A549 (cell line): Measurements from ENCODE around the gene SV2C. TPM values are rescaled to one million over a fixed set of nuclear protein-coding genes. Genes with fewer than 3 reads are reported as not detected.

Experiments used
- ATAC-seq, 2 experiments: fragments of 200-7000 bp in 1 of 2; fragments of >200 bp in 1 of 2; cut with Nextera tagmentation in 1 of 2; cut with Tn5 transposase in 1 of 2; 3 replicates each; pipeline versions ENCODE4 v1.8.0 to v1.9.1; 2018 to 2020; ENCODE audit warnings: mild to moderate bottlenecking in 1 of 2, moderate library complexity in 1 of 2
- CTCF ChIA-PET: fragments of 300-600 bp; sonication (Branson Sonifier 250); formaldehyde crosslinking; extraction: SDS; loops from one replicate; lab custom pipeline; 2021; ENCODE audit warnings: antibody characterized with exemption, inconsistent platforms; lab: Yijun Ruan, JAX
- POLR2A ChIA-PET: fragments of 350-600 bp; formaldehyde crosslinking; extraction: SDS; loops from one replicate; lab custom pipeline; 2021; ENCODE audit warnings: antibody characterized with exemption, inconsistent platforms; lab: Yijun Ruan, JAX
- DNase-seq, 2 experiments: peaks; one replicate each; pipeline versions ENCODE4 v3.0.0 to v3.0.0-alpha.2; 2011 to 2016; ENCODE audit warnings: low read depth in 1 of 2, low spot score in 1 of 2
- FAIRE-seq: peaks from 2 replicates; lab custom pipeline; 2011; peaks lifted over from hg19 to GRCh38; lab: Jason Lieb, UNC
- H3K27ac ChIP-seq, 2 experiments: fragments of >200 bp; sonication (Bioruptor Twin); formaldehyde crosslinking; 3 replicates each; pipeline ENCODE4 v1.5.1; 2016 to 2017
- H3K4me1 ChIP-seq: fragments of >200 bp; sonication (Bioruptor Twin); formaldehyde crosslinking; 3 replicates; pipeline ENCODE4 v1.6.1; 2016
- H3K4me2 ChIP-seq: fragments of >200 bp; sonication (Bioruptor Twin); formaldehyde crosslinking; 3 replicates; pipeline ENCODE4 v1.6.1; 2016
- H3K4me3 ChIP-seq: fragments of >200 bp; sonication (Bioruptor Twin); formaldehyde crosslinking; 3 replicates; pipeline ENCODE4 v1.5.1; 2016
- H3K9me3 ChIP-seq: fragments of >200 bp; sonication (Bioruptor Twin); formaldehyde crosslinking; 3 replicates; pipeline ENCODE4 v1.6.1; 2016
- BCL3 ChIP-seq: fragments of >200 bp; sonication (Bioruptor Twin); formaldehyde crosslinking; IDR thresholded peaks from 3 replicates; pipeline ENCODE4 v1.6.1; 2016
- CHD4 ChIP-seq: fragments of 200-600 bp; sonication (generic); IDR thresholded peaks from 2 replicates; pipeline ENCODE4 v1.6.1; 2016; ENCODE audit warnings: antibody characterized with exemption, mild to moderate bottlenecking, borderline replicate concordance
- CTCF ChIP-seq: fragments of >200 bp; sonication (Bioruptor Twin); formaldehyde crosslinking; IDR thresholded peaks from 3 replicates; pipeline ENCODE4 v1.5.1; 2016
- ELK1 ChIP-seq: fragments of 150-350 bp; IDR thresholded peaks from 2 replicates; pipeline ENCODE4 v1.6.1; 2014; ENCODE audit warnings: low read depth, mild to moderate bottlenecking, low read length
- EP300 ChIP-seq, 2 experiments: fragments of >200 bp; sonication (Bioruptor Twin); formaldehyde crosslinking; IDR thresholded peaks; 2 replicates in 1 of 2; 3 replicates in 1 of 2; pipeline ENCODE4 v1.6.1; 2016 to 2017
- FOSB ChIP-seq: fragments of 250-450 bp; sonication (Bioruptor Pico); IDR thresholded peaks from 2 replicates; pipeline ENCODE4 v1.5.0; 2020; ENCODE audit warnings: mild to moderate bottlenecking, moderate library complexity
- GATA3 ChIP-seq: IDR thresholded peaks from 2 replicates; pipeline ENCODE4 v1.6.1; 2012; ENCODE audit warnings: borderline replicate concordance
- HDAC2 ChIP-seq: fragments of 200-600 bp; sonication (generic); IDR thresholded peaks from 2 replicates; pipeline ENCODE4 v1.6.1; 2016
- HOXB5 ChIP-seq: fragments of 250-450 bp; sonication (Bioruptor Pico); IDR thresholded peaks from 2 replicates; pipeline ENCODE4 v1.5.0; 2020; ENCODE audit warnings: mild to moderate bottlenecking, moderate library complexity
- KDM5A ChIP-seq: fragments of 200-600 bp; sonication (generic); IDR thresholded peaks from 2 replicates; pipeline ENCODE4 v1.6.1; 2016; ENCODE audit warnings: antibody characterized with exemption, mild to moderate bottlenecking
- MAFK ChIP-seq: fragments of 450-650 bp; IDR thresholded peaks from 2 replicates; pipeline ENCODE4 v1.6.1; 2014; ENCODE audit not compliant: partially characterized antibody
- MAX ChIP-seq: IDR thresholded peaks from 2 replicates; pipeline ENCODE4 v1.6.1; 2012
- MAZ ChIP-seq: fragments of 150-350 bp; IDR thresholded peaks from 2 replicates; pipeline ENCODE4 v1.6.1; 2014; ENCODE audit warnings: antibody characterized with exemption, low read depth, low read length, borderline replicate concordance
- NPAS2 ChIP-seq: fragments of 250-450 bp; sonication (Bioruptor Pico); IDR thresholded peaks from 2 replicates; pipeline ENCODE4 v1.8.0; 2022; ENCODE audit warnings: mild to moderate bottlenecking, moderate library complexity, borderline replicate concordance
- NR3C1 ChIP-seq: fragments of >200 bp; sonication (Bioruptor Twin); formaldehyde crosslinking; IDR thresholded peaks from 3 replicates; pipeline ENCODE4 v1.6.1; 2017
- PBX3 ChIP-seq: IDR thresholded peaks from 2 replicates; pipeline ENCODE4 v1.6.1; 2012
- PHF8 ChIP-seq: fragments of 200-600 bp; sonication (generic); IDR thresholded peaks from 2 replicates; pipeline ENCODE4 v1.6.1; 2016; ENCODE audit warnings: low read depth, mild to moderate bottlenecking, antibody characterized with exemption, moderate library complexity, borderline replicate concordance
- POLR2AphosphoS2 ChIP-seq: conservative IDR thresholded peaks from 2 replicates; pipeline ENCODE4 v1.6.1; 2012; ENCODE audit warnings: low read length, improper control_type of control experiment, inconsistent platforms
- RAD21 ChIP-seq, 2 experiments: fragments of >200 bp in 1 of 2; sonication (Bioruptor Twin) in 1 of 2; formaldehyde crosslinking in 1 of 2; IDR thresholded peaks in 1 of 2; conservative IDR thresholded peaks in 1 of 2; 2 replicates in 1 of 2; 3 replicates in 1 of 2; pipeline ENCODE4 v1.6.1; 2012 to 2018; ENCODE audit warnings: inconsistent platforms in 1 of 2
- REST ChIP-seq: fragments of 200-600 bp; sonication (generic); IDR thresholded peaks from 2 replicates; pipeline ENCODE4 v1.6.1; 2016; ENCODE audit warnings: antibody characterized with exemption, mild to moderate bottlenecking, moderate library complexity
- RNF2 ChIP-seq: fragments of 200-600 bp; sonication (generic); IDR thresholded peaks from 2 replicates; pipeline ENCODE4 v1.6.1; 2016; ENCODE audit warnings: low read depth, mild to moderate bottlenecking, antibody characterized with exemption, moderate library complexity, borderline replicate concordance
- SREBF2 ChIP-seq: fragments of 450-650 bp; IDR thresholded peaks from 2 replicates; pipeline ENCODE4 v1.6.1; 2014; ENCODE audit warnings: mild to moderate bottlenecking, moderate library complexity
- TFCP2L1 ChIP-seq: fragments of 250-450 bp; sonication (Bioruptor Pico); IDR thresholded peaks from 2 replicates; pipeline ENCODE4 v1.5.0; 2021; ENCODE audit warnings: mild to moderate bottlenecking
- USF2 ChIP-seq: fragments of 450-650 bp; IDR thresholded peaks from 2 replicates; pipeline ENCODE4 v1.6.1; 2014; ENCODE audit warnings: antibody characterized with exemption
- ZNF302 ChIP-seq: fragments of 250-450 bp; sonication (Bioruptor Pico); IDR thresholded peaks from 2 replicates; pipeline ENCODE4 v1.9.0; 2021; ENCODE audit warnings: inconsistent platforms, mild to moderate bottlenecking, moderate library complexity
- WGBS: methylation state at CpG from one replicate; pipeline ENCODE4 v1.1.6; 2017; ENCODE audit errors: missing lambda C conversion rate; 5-methylcytosine and 5-hydroxymethylcytosine counted together
- polyA plus RNA-seq, 4 experiments: library from polyadenylated mRNA; depleted of rRNA in 3 of 4; stranded (reverse); fragments of >200 nt; fragmentation: RNase III in 1 of 4; extraction: RNeasy Plus Mini Kit Qiagen cat#74134 plus additional on column Dnase treatment in 1 of 4; gene quantifications; 2 replicates in 3 of 4; 3 replicates in 1 of 4; pipeline ENCODE4 v1.2.3, GENCODE V29; 2011 to 2017

Gene SV2C
- polyA plus RNA-seq, 2 of the 4 experiments (the other 2 are of a cell fraction), result not detected

GRCh38 chr5:76125346-76125745, 42.2 kb downstream of the SV2C start (continued):
- TF ChIP-seq KDM5A (no peak), SREBF2 (no peak), GATA3 (no peak)
- TF ChIP-seq, all 56 proteins: peak for 0

- POLR2A ChIA-PET, result no interaction called here
- no peaks in the 10 kb centered on the region for H3K4me1 ChIP-seq
- FAIRE-seq, result no peak
- DNase-seq, result no peak
- H3K4me2 ChIP-seq, result no peak overlapping the region
- no peak overlapping the region for H3K27ac ChIP-seq
- CTCF ChIA-PET, result interaction anchor here (1.7 kb wide), 1 partner anchor 49 kb away, joined by 5 read pairs; no protein-coding TSS in a partner anchor
- H3K9me3 ChIP-seq, result no peaks in the 10 kb centered on the region
- TF ChIP-seq CHD4 (no peak), PHF8 (no peak), EP300 (IDR thresholded peaks at IDR 0.05) (no peak), RAD21 (conservative IDR thresholded peaks at IDR 0.05 in 1 of 2, IDR thresholded peaks at IDR 0.05 in 1 of 2) (no peak), BCL3 (no peak), HOXB5 (CRISPR knock-in tag) (no peak), REST (no peak), FOSB (CRISPR knock-in tag) (no peak), CTCF (no peak), PBX3 (no peak), MAX (no peak)
- ATAC-seq, result no peak
- WGBS, result 3% methylated on average over 3 of the region's 3 CpGs
- H3K4me3 ChIP-seq, result no peak overlapping the region
Observed at GRCh38 chr5:76125888-76126287, 42.7 kb downstream of the SV2C start.

- Histone ChIP-seq H3K4me3 (no peak overlapping the region), H3K4me2 (no peak overlapping the region), H3K9me3 (no peaks in the 10 kb centered on the region), H3K27ac (no peak overlapping the region), H3K4me1 (no peaks in the 10 kb centered on the region)
- FAIRE-seq (no peak), DNase-seq (no peak), ATAC-seq (no peak)
- POLR2A ChIA-PET, result no interaction called here
- WGBS, result 0% methylated on average over 1 of the region's 1 CpG
- CTCF ChIA-PET, result interaction anchor here (0.9 to 1.0 kb wide), 2 partner anchors 14 to 18 kb away, joined by 3 read pairs; no protein-coding TSS in a partner anchor
- TF ChIP-seq PHF8, result no peak
- TF ChIP-seq USF2, result no peak
- no peak for TF ChIP-seq MAFK
- TF ChIP-seq RNF2, result no peak
- no peak for TF ChIP-seq NR3C1
- no peak for TF ChIP-seq EP300 (IDR thresholded peaks at IDR 0.05)
- no peak for TF ChIP-seq HDAC2
- TF ChIP-seq ELK1, result no peak
- no peak for TF ChIP-seq ZNF302
- TF ChIP-seq POLR2AphosphoS2, result no peak
- TF ChIP-seq MAZ, result no peak
- TF ChIP-seq FOSB (CRISPR knock-in tag), result no peak
- TF ChIP-seq TFCP2L1 (CRISPR knock-in tag), result no peak
- TF ChIP-seq NPAS2 (CRISPR knock-in tag), result no peak
- no peak for TF ChIP-seq SREBF2
- no peak for TF ChIP-seq CHD4
- TF ChIP-seq RAD21 (conservative IDR thresholded peaks at IDR 0.05 in 1 of 2, IDR thresholded peaks at IDR 0.05 in 1 of 2), result no peak
Observed at GRCh38 chr5:76134003-76134402, 50.8 kb downstream of the SV2C start.
